Mucosa of descending colon (tissue), 3 donors: Measurements from ENCODE around the gene FBXO15. TPM values are rescaled to one million over a fixed set of nuclear protein-coding genes. Genes with fewer than 3 reads are reported as not detected.

ENCODE experiments used
- ATAC-seq: fragments of 200-7000 bp; cut with Tn5 transposase; one replicate; pipeline ENCODE4 v1.9.1; 2020; ENCODE audit warnings: mild to moderate bottlenecking, moderate library complexity
- DNase-seq, 3 donors: peaks; one replicate each; pipeline ENCODE4 v3.0.0-alpha.2; 2020
- H3K36me3 ChIP-seq: fragments of 200-600 bp; one replicate; pipeline ENCODE4 v1.8.0; 2021; ENCODE audit warnings: low read depth, mild to moderate bottlenecking
- H3K4me1 ChIP-seq: fragments of 200-600 bp; one replicate; pipeline ENCODE4 v1.8.0; 2021; ENCODE audit warnings: low read depth, mild to moderate bottlenecking
- H3K4me3 ChIP-seq: fragments of 200-600 bp; one replicate; pipeline ENCODE4 v1.8.0; 2021; ENCODE audit warnings: mild to moderate bottlenecking
- H3K9me3 ChIP-seq: fragments of 200-600 bp; one replicate; pipeline ENCODE4 v1.8.0; 2021; ENCODE audit warnings: mild to moderate bottlenecking
- intact Hi-C, 2 donors: fragments of 100-400 bp; cut with DNase I in 1 of 2; cut with micrococcal nuclease in 1 of 2; formaldehyde crosslinking; loops; one replicate each; pipeline versions ENCODE4 v1.11.0 to v1.11.1; 2022; cut with DNase I, micrococcal nuclease
- total RNA-seq, 3 donors: library from RNA; stranded (reverse); fragmentation: NEBNext Ultra II Directional in 2 of 3; extraction: Animal tissue kit (Norgen Biotek cat#: 25700) in 2 of 3; gene quantifications; one replicate each; pipeline versions ENCODE4 v1.2.1 to v1.2.4, GENCODE V29; 2021 to 2023
- TF ChIP-seq, protein P1 (sequence below): fragments of 200-600 bp; IDR thresholded peaks from one replicate; pipeline ENCODE4 v1.8.0; 2022; ENCODE audit warnings: antibody characterized with exemption, mild to moderate bottlenecking
- donor health status: DM: no; HTN: no; CAD: no; lungs with moderate emphysema.
- donor health status: DM: no; HTN: no; CAD: no.
- donor health status: DM: no; HTN: yes; CAD: no.

Gene FBXO15
- total RNA-seq, 3 donors from 2014 or later: 0.43 to 1.0 TPM; not detected in 1

DNA sequence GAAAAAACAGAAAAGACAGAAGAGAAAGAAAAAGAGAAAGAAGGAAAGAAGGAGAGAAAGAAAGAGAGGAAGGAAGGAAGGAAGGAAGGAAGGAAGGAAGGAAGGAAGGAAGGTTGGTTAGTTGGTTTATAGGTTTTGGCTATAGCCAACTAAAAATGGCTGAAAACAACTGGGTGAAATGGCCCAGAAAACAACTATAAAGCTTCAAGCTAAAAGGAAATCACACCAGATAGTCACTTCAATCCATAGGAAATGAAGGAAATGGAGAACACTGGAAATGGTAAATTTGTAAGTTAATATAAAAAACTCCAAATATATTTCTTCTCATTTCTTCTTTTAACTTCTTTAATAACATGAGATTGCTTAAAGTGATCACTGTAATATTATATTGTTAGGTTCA lies 118.5 kb downstream of the FBXO15 start:
- Histone ChIP-seq H3K4me3 (no peak overlapping the region), H3K9me3 (no peaks in the 10 kb centered on the region), H3K36me3 (no peaks in the 10 kb centered on the region), H3K4me1 (no peaks in the 10 kb centered on the region)
- intact Hi-C loops: no loop called here
- no peak for ATAC-seq
- TF ChIP-seq, protein P1, sequence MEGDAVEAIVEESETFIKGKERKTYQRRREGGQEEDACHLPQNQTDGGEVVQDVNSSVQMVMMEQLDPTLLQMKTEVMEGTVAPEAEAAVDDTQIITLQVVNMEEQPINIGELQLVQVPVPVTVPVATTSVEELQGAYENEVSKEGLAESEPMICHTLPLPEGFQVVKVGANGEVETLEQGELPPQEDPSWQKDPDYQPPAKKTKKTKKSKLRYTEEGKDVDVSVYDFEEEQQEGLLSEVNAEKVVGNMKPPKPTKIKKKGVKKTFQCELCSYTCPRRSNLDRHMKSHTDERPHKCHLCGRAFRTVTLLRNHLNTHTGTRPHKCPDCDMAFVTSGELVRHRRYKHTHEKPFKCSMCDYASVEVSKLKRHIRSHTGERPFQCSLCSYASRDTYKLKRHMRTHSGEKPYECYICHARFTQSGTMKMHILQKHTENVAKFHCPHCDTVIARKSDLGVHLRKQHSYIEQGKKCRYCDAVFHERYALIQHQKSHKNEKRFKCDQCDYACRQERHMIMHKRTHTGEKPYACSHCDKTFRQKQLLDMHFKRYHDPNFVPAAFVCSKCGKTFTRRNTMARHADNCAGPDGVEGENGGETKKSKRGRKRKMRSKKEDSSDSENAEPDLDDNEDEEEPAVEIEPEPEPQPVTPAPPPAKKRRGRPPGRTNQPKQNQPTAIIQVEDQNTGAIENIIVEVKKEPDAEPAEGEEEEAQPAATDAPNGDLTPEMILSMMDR: no peak
- DNase-seq: no peak

Other genes starting within 250 kb of the FBXO15 start
- 10 to 100 TPM; 26.1 to 46.1 (median 34.8) TPM for gene TIMM21, start 689 bp upstream of the FBXO15 start, total RNA-seq
- 100 to 1,000 TPM; 123 to 183 (median 126) TPM for gene CYB5A, start 144.1 kb upstream of the FBXO15 start, total RNA-seq
- gene C18orf63, start 168.0 kb upstream of the FBXO15 start, total RNA-seq: not detected